Measurements from ENCODE around the gene JSRP1.

- TF ChIP-seq CTCF (IDR thresholded peaks at IDR 0.05; ENCODE audit: control extremely low read depth in 1 of 3, insufficient read depth in 1 of 3, low read depth in 1 of 3, low read length in 3 of 3): no peak
- TF ChIP-seq CHD2 (IDR thresholded peaks at IDR 0.05; ENCODE audit: low read length): no peak
- TF ChIP-seq BACH1 (IDR thresholded peaks at IDR 0.05; ENCODE audit: low read length): no peak
- TF ChIP-seq CEBPB (IDR thresholded peaks at IDR 0.05; ENCODE audit: low read depth, low read length): no peak
- no peak for TF ChIP-seq GABPA (IDR thresholded peaks at IDR 0.05; ENCODE audit: borderline replicate concordance, insufficient read depth, low read length)
- no peak for TF ChIP-seq EZH2 (IDR thresholded peaks at IDR 0.05; ENCODE audit: low read depth, low read length, severe bottlenecking)
- no peak for TF ChIP-seq POLR2AphosphoS5 (IDR thresholded peaks at IDR 0.05; ENCODE audit: low read depth, low read length)
- no peak for TF ChIP-seq JUN (IDR thresholded peaks at IDR 0.05; ENCODE audit: low read depth, low read length)
- TF ChIP-seq SP1 (IDR thresholded peaks at IDR 0.05; ENCODE audit: low read depth, low read length): no peak
- TF ChIP-seq POLR2A (IDR thresholded peaks at IDR 0.05; ENCODE audit: control extremely low read depth in 1 of 2, low read depth in 2 of 2, low read length in 2 of 2): no peak
- no peak for TF ChIP-seq MAX (IDR thresholded peaks at IDR 0.05)
Measured at GRCh38 chr19:2303211-2303798, 47.1 kb upstream of the JSRP1 start.
